NCI-H128 (cell line): ENCODE measurements around the gene MBNL2.

Experiments
- DNase-seq: peaks from one replicate; lab custom pipeline; 2025; ENCODE audit not compliant: unreplicated experiment; lab: John Stamatoyannopoulos, UW

Gene MBNL2

GRCh38 chr13:97269603-97270002 is 47.5 kb downstream of the MBNL2 start:
- no peak for DNase-seq

GRCh38 chr13:97272526-97272925 is 50.4 kb downstream of the MBNL2 start:
- no peak for DNase-seq

- no peak for DNase-seq
These were observed 51.3 kb downstream of the MBNL2 start for GRCh38 chr13:97273341-97273831.

- no peak for DNase-seq
These were observed 52.9 kb downstream of the MBNL2 start for GRCh38 chr13:97274829-97275649.

- DNase-seq, result no peak
These were observed 53.8 kb downstream of the MBNL2 start for GRCh38 chr13:97275776-97276501.

GRCh38 chr13:97276862-97277269 is 54.7 kb downstream of the MBNL2 start:
- no peak for DNase-seq

GRCh38 chr13:97278435-97279411 is 56.6 kb downstream of the MBNL2 start:
- no peak for DNase-seq

GRCh38 chr13:97279913-97280312 is 57.8 kb downstream of the MBNL2 start:
- DNase-seq, result no peak

- DNase-seq, result no peak
These were observed 58.3 kb downstream of the MBNL2 start for GRCh38 chr13:97280478-97280877.

GRCh38 chr13:97281028-97281427 is 58.9 kb downstream of the MBNL2 start:
- no peak for DNase-seq

- no peak for DNase-seq
These were observed 60.6 kb downstream of the MBNL2 start for GRCh38 chr13:97282705-97283104.

GRCh38 chr13:97283888-97284287 is 61.8 kb downstream of the MBNL2 start:
- no peak for DNase-seq

GRCh38 chr13:97284558-97284957 is 62.4 kb downstream of the MBNL2 start:
- DNase-seq, result no peak

GRCh38 chr13:97285221-97285955 is 63.3 kb downstream of the MBNL2 start:
- DNase-seq, result no peak

GRCh38 chr13:97286317-97287046 is 64.3 kb downstream of the MBNL2 start:
- DNase-seq, result no peak

GRCh38 chr13:97287047-97287383 is 64.9 kb downstream of the MBNL2 start:
- no peak for DNase-seq

GRCh38 chr13:97288486-97288900 is 66.4 kb downstream of the MBNL2 start:
- no peak for DNase-seq

GRCh38 chr13:97289514-97290298 is 67.6 kb downstream of the MBNL2 start:
- no peak for DNase-seq
